OCI-LY7 (cell line): ENCODE results near the gene CYP2W1.

ENCODE experiments used
- EZH2phosphoT487 ChIP-seq: fragments of 200-600 bp; sonication (generic); IDR thresholded peaks from 2 replicates; pipeline ENCODE4 v1.6.1; 2018; ENCODE audit warnings: low read depth, borderline replicate concordance, mild to moderate bottlenecking, mixed run types, antibody characterized with exemption, low read length, moderate library complexity, mixed read lengths
- TF ChIP-seq, protein P1 (sequence below): fragments of 200-600 bp; sonication (generic); conservative IDR thresholded peaks from 2 replicates; pipeline ENCODE4 v1.5.1; 2014; ENCODE audit warnings: mild to moderate bottlenecking, antibody characterized with exemption, low read length, moderate library complexity, mixed read lengths

- no peak for TF ChIP-seq EZH2phosphoT487
- TF ChIP-seq, protein P1, sequence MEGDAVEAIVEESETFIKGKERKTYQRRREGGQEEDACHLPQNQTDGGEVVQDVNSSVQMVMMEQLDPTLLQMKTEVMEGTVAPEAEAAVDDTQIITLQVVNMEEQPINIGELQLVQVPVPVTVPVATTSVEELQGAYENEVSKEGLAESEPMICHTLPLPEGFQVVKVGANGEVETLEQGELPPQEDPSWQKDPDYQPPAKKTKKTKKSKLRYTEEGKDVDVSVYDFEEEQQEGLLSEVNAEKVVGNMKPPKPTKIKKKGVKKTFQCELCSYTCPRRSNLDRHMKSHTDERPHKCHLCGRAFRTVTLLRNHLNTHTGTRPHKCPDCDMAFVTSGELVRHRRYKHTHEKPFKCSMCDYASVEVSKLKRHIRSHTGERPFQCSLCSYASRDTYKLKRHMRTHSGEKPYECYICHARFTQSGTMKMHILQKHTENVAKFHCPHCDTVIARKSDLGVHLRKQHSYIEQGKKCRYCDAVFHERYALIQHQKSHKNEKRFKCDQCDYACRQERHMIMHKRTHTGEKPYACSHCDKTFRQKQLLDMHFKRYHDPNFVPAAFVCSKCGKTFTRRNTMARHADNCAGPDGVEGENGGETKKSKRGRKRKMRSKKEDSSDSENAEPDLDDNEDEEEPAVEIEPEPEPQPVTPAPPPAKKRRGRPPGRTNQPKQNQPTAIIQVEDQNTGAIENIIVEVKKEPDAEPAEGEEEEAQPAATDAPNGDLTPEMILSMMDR: no peak
These were observed 43.1 kb upstream of the CYP2W1 start for GRCh38 chr7:939843-940242.
